PC-3 (cell line): ENCODE measurements around the gene ZNF76.
A peak's percentile ranks its signal among the peaks of the same experiment; 100 is the strongest.
"Not testable (repeated sequence)": the region's sequence is repeated elsewhere in the genome, so short reads cannot be mapped to it uniquely, and the experiment has no call there.

Experiments
- CTCF ChIP-seq: fragments of 300-600 bp; sonication (generic); conservative IDR thresholded peaks from 2 replicates; pipeline ENCODE4 v1.5.1; 2017; ENCODE audit warnings: antibody characterized with exemption, low read depth, mild to moderate bottlenecking, low read length
- EZH2 ChIP-seq: fragments of 300-600 bp; sonication (generic); IDR thresholded peaks from one replicate; pipeline ENCODE4 v1.6.1; 2017; ENCODE audit warnings: antibody characterized with exemption, mild to moderate bottlenecking, low read length; ENCODE audit not compliant: unreplicated experiment

- peak; percentile 29; the same call in 1 of the 2 replicates for TF ChIP-seq CTCF
- not testable (repeated sequence) for TF ChIP-seq EZH2
Measured at GRCh38 chr6:35332074-35332887, 72.7 kb downstream of the ZNF76 start.
